GM12875 (cell line): ENCODE data around the gene NOS1AP.

Experiments used
- H3K4me3 ChIP-seq: one replicate; pipeline ENCODE4 v1.5.1; 2011; ENCODE audit warnings: low read depth, low read length, control low read depth
- TF ChIP-seq, protein P1 (sequence below): IDR thresholded peaks from 2 replicates; pipeline ENCODE4 v1.5.1; 2011; ENCODE audit warnings: low read depth, mild to moderate bottlenecking, control low read depth, inconsistent platforms, low read length, moderate library complexity, borderline replicate concordance; ENCODE audit not compliant: insufficient read depth

The NOS1AP gene

DNA sequence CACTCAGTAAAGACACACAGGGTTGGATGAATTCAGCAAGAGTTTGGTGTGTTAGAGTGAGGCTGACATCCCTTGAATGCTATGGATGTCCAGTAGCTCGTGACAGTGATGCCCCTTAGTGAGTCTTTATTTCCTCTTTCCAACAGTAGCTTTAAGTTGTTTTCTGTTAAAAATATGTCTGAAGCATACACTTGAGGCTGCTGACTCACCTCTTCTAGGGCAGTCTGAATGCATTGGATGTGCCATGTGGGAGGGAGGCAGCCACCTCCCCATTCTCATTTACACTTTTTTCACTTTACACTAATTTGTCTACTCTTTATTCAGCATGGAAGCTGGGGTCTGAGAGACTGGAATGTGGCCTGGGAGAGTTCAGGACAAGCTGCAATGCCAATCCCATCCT, 17.6 kb downstream of the NOS1AP start:
- TF ChIP-seq, protein P1, sequence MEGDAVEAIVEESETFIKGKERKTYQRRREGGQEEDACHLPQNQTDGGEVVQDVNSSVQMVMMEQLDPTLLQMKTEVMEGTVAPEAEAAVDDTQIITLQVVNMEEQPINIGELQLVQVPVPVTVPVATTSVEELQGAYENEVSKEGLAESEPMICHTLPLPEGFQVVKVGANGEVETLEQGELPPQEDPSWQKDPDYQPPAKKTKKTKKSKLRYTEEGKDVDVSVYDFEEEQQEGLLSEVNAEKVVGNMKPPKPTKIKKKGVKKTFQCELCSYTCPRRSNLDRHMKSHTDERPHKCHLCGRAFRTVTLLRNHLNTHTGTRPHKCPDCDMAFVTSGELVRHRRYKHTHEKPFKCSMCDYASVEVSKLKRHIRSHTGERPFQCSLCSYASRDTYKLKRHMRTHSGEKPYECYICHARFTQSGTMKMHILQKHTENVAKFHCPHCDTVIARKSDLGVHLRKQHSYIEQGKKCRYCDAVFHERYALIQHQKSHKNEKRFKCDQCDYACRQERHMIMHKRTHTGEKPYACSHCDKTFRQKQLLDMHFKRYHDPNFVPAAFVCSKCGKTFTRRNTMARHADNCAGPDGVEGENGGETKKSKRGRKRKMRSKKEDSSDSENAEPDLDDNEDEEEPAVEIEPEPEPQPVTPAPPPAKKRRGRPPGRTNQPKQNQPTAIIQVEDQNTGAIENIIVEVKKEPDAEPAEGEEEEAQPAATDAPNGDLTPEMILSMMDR = no peak
- no peak overlapping the region for H3K4me3 ChIP-seq

DNA sequence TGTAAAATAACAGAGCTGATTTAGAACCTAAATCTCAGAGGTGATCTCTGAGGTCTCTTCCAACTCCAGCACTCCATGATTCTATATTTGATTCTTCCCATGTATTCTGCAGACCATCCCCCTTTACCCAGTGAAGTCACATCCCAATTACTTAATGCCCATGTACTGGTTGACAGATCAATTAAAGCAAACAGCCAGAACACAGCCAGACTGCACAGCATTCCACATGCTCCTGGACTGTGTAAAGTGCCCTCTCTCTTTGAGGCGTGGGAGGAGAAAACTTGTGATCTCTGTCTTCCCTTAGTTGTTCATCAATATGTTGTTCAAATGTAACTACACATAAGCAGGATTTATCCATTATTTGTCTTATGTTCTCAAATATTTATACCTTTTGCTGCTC, 18.1 kb downstream of the NOS1AP start:
- H3K4me3 ChIP-seq = no peak overlapping the region
- TF ChIP-seq, protein P1 = no peak

DNA sequence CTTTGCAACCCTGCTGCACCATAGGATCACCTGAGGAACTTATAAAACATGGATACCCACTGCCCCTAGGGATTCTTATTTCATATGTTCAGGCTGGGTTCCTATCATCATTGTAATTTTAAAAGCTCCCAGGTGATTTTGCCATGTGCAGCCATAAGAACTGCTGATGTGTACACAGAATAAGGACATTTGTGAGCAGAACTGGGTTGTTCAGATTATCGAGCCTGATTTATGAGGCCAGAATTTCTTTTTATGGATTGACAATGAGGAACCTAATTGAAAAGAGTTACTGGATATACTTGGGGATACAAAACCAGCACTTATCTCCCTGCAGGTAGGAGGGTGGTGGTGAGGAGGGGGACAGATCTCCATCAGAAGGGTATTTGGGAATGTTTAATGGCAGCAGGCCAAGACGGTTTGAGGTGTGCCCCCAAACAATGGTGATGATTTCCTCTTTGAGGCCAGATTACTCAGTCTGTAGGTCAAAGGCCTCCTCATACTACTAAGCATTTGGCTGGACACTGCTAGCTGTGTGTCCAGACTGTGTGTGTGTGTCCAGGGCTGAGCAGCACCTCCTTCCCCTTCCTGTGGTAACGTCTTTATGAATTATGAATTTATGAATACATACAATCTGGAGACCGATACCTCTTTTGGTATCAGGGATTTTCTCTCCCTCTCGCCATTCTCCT, 18.9 kb downstream of the NOS1AP start:
- H3K4me3 ChIP-seq = no peak overlapping the region
- TF ChIP-seq, protein P1 = no peak

DNA sequence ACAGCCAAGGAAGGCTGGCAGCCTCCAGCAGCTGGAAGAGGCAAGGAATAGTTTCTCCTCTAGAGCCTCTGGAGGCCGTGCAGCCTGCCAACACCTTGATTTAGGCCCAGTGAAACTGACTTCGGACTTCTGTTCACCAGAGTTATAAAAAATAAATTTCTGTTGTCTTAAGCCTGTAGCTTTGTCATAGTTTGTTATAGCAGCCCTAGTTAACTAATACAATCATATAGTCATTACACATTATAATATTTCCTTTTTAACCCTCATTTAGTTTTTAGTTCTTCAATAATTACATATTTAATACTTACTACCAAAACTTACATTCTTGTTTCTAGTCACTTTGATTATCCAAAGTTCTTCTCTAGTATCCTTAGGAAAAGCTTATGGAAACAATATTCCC, 20.3 kb downstream of the NOS1AP start:
- TF ChIP-seq, protein P1 = no peak
- no peak overlapping the region for H3K4me3 ChIP-seq

DNA sequence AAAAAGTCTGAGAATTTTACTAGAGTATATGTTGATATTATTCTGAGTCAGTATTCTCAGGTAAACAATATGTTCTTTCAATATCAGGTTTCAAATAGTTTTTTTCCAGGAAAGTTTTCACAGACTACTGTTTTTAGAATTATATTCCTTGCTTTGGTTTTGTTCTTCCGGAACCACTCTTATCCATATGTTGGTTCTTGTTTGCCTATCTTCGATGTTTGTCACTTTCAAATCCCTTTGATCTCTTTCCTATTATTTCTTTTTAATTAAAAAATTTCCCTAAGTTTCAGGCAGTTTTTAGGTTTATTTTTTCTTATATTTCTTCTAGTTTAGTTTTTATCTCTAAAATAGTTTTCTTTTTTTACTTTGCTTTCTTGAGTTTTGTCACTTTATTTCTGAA, 20.9 kb downstream of the NOS1AP start:
- H3K4me3 ChIP-seq = no peak overlapping the region
- TF ChIP-seq, protein P1 = no peak

DNA sequence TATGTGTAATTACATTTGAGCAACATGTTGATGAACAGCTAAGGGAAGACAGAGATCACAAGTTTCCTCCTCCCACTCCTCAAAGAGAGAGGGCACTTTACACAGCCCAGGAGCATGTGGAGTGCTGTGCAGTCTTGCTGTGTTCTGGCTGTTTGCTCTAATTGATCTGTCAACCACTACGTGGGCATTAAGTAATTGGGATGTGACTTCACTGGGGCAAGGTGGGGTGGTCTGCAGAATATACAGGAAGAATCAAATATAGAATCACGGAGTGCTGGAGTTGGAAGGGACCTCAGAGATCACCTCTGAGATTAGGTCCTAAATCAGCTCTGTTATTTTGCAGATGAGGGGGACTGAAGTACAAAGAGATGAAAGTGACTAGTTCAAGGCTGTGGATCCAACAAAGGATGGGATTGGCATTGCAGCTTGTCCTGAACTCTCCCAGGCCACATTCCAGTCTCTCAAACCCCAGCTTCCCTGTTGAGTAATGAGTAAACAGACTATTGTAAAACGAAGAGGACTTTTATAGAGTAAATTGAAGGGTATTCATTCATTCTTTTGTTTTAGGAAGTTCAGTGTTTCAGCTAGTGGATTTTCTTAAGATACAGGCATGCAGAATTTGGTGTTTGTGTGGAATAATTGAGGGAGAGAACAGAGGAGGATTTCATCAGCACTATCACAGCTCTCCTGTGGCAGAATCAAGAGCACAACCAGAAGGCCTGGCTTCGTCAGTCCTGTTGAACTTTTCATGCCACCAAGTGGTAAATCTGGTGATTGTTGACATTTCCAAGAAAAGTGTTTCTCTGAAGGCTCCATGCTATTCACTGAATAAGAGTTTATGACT, 22.4 kb downstream of the NOS1AP start:
- TF ChIP-seq, protein P1 = no peak

DNA sequence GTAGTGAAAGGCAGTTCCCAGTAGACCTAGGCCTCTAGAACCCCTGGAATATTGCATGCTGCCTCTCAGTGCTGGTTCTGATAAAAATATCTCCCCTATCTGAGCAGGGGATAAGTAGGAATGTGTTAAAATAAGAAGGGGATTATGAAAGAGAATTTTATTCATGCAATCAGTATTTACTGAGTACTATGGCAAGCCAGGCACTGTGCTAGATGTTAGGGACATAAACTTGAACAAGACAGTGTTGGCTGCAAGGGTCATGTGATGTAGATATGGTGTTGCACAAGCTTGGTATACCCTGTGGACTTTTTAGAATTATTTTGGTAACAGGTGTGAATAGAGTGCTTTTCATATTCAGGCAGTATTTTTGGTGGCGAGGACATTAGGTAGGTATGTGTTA, 23.6 kb downstream of the NOS1AP start:
- H3K4me3 ChIP-seq = no peak overlapping the region
- TF ChIP-seq, protein P1 = no peak

More for the DNA sequence above, 22.4 kb downstream of the NOS1AP start:
- H3K4me3 ChIP-seq = no peak overlapping the region
